Activated CD4-positive, alpha-beta T cell treated with anti-CD3 and anti-CD28 coated beads, Interleukin-2, amount 50 U/mL, for 1 hour (primary cell): ENCODE data around the gene EPAS1.
A peak's percentile ranks its signal among the peaks of the same experiment; 100 is the strongest.

ENCODE experiments used
- DNase-seq: peaks from one replicate; pipeline ENCODE4 v3.0.0-alpha.2; 2020

EPAS1 gene

GRCh38 chr2:46296840-46297545, at the start of gene EPAS1:
Gene EPAS1, plus strand, starts transcription at chr2:46297407. Its CDS starts 505 bp downstream, at chr2:46297912.
- peak; percentile 75 for DNase-seq

DNA sequence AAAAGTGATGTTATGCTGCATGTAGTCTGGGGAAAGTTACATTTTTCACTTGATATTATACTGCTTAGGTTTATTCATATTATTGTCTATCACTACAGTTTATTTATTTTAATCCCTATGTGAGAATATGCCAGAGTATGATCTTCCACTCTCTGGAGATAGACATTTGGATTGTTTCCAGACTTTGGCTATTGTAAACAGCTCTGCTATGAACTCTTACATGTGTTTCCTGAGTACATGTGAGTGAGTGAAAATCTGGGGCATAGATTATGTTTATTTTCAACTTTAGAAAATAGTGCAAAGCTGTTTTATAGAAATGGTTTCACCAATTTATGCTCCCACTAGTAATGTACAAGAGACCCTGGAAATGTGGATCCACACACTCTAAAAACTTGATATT, 49.0 kb upstream of the EPAS1 start:
- DNase-seq: no peak

GRCh38 chr2:46249654-46250053, 47.6 kb upstream of the EPAS1 start:
- no peak for DNase-seq

DNA sequence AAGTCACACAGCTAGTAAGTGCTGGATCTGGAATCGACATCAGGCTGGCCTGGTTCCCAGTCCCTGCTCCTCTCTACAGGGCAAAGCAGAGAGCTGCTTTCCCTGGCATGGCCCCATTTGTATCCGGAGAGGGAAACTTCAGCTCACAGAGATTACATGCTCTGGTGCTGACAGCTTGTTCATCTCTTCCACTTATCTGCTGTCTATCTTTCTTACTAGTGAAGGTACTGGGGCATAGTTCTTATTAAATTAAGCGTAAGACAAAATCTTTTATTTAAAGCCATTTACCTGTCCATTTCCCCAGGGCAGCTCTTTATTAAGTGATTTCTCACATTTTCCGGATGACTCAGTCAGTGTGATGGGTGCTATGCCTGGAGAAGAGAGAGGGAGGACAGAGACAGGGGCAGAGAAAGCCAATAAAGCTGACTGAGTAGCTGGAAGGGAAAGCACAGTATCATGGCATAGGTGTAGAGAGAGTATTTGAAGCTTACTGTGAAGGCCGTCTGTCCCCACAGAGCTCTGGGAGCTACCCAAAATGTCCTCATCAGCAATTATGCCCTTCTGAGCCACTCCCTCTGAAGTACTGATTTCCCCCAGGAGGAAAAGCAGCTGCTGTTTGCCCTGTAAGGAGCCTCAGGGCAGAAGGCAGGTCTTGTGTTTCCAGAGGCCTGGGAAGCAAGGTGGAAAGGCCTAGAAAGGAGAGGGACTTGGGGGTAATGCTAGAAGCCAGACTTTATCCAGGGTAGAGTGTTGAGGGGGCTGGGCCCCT, 44.1 kb upstream of the EPAS1 start:
- no peak for DNase-seq

- DNase-seq: no peak
These were observed 42.7 kb upstream of the EPAS1 start for GRCh38 chr2:46254474-46254873.

DNA sequence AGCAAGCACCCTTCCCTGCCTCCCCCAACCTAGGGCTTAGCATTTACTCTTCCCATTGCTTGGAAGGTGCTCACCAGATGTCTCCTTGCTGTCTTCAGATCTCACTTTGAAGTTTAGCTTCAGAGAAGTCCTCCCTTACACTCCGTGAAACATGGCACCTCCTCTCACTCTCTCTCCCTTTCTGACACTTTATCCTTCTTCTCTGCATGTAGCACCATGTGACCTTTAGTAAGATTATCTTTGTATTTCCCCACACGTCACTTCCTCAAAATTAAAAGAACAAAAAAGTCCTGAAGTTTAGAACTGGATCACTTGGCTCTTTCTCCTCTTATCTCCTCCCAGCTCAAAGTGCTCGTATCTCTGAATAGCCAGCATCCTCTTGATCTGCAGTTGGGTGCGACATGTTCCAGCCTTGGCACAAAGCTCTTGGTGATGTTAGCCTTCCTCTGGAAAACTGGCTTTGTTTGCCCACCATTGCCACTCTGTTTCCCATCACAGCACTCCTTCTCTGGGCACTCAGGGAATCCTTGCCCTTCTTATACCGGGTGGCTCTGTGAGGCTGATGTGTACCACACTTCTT, 40.6 kb upstream of the EPAS1 start:
- DNase-seq: no peak

GRCh38 chr2:46257476-46257875, 39.7 kb upstream of the EPAS1 start:
- no peak for DNase-seq

GRCh38 chr2:46257980-46258379, 39.2 kb upstream of the EPAS1 start:
- DNase-seq: no peak

GRCh38 chr2:46258937-46259776, 38.0 kb upstream of the EPAS1 start:
- DNase-seq: no peak

GRCh38 chr2:46259777-46260168, 37.4 kb upstream of the EPAS1 start:
- DNase-seq: no peak

GRCh38 chr2:46260305-46260704, 36.9 kb upstream of the EPAS1 start:
- no peak for DNase-seq

DNA sequence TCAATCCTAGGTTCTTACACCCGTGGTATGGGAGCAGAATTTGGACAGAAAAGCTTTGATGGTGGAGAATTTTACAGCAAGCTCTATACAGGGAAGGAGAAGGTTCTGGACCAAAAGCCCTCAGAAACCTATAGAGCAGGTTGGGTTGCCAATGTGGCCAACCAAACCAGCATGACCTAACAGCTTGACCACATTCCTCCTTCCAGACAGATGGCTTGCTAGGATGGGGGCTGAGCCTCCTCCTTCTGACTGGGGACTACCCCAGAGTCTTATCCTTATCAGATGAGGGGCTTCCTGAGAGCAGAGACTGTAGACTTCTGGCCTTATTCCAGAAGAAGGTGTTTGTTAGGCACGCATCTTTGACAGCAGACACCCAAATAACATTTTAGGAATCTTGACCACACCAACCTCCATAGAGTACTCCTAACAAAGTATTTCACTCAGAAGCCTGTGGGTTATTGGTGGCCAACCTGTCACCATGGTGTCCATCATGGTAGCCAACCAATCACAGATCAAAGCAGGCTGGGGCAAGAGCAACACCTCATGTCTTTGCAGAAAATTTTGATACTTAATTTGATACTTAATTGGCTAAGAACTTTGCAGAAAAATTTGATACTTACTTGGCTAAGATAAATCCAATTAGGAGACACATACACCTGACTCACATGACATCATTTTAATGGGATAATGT, 34.8 kb upstream of the EPAS1 start:
- DNase-seq: no peak

DNA sequence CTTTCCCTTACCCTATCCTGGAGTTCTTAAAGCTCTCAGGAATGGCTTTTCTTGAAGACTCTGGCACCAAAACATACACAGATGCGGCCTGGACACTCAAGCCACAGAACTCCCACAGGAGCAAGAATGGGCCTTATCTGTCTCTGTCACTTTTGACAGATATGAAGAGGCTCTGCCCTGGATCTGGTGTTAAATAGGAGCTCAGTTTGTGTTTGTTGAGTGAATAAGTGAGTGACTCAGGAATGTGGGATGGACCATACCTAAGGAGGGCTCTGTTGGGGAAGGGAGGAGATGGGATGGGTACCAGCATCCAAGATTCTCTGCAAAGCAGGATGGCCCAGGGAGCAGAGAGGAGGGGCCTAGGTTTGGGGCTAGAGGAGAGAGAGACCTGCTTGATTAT, 33.9 kb upstream of the EPAS1 start:
- no peak for DNase-seq

DNA sequence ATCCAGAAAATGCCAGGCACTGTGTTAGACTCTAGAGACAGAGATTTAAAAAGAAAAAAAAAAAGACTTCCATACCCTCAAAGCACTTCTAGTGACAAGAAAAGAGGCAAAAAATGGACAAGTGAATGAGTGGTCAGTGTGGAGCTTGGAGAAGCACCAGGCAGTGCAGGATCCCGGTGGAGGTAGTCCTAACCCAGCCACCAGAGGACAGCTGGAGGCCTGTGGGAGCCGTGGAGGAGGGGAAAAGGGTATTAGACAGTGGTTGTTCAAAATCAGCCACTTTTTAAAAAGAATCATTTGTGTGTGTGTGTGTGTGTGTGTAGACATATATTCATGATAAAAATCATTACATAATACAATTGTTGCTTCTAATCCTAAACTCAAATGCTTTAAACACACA, 32.8 kb upstream of the EPAS1 start:
- no peak for DNase-seq

DNA sequence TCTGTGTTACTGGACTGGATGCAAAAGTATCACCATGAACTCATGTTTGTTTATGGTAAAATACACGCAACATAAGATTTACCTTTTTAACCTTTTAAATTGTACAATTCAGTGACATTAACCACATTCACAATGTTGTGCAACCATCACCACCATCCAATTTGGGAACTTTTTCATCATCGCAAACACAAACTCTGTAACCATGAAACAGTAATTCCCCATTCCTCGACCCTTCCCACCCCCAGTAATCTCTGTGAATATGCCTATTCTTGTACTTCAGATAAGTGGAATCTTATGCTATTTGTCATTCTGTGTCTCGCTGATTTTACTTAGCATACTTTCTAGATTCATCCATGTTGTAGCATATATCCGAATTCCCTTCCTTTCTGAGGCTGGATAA, 31.1 kb upstream of the EPAS1 start:
- no peak for DNase-seq

DNA sequence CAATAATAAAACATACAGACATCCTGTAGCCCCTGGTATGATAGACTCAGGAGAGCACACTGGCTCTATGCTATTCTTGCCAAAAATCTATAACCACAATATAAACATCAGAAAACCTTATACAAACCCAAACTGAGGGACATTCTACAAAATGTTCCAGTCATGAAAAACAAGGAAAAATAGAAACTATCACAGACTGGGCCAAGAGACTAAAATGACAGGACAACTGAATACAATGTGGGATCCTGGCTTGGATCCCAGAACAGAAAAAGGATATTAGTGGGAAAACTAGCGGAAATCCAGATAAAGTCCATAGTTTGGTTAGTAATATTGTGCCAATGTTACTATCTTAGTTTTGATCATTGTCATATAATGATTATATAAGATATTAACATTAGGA, 29.6 kb upstream of the EPAS1 start:
- DNase-seq: no peak

- DNase-seq: no peak
These were observed 29.0 kb upstream of the EPAS1 start for GRCh38 chr2:46268196-46268595.

DNA sequence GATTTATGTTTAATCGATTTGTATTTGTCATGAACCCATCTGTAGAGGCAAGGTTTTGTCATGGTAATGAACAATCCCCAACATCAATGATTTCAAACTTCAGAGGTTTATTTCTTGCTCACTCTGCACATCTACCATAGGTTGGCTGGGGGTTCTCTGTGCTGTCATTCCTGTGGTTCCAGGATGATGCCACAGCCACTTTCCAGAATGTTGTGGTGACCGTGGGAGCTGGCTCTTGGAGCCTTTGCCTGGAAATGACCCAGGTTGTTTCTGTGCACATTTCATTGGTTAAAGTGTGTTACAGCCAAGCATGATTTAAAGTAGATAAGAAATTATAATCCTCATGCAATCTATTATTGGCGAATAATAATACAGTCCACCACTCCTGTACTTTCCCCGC, 28.2 kb upstream of the EPAS1 start:
- DNase-seq: no peak

- no peak for DNase-seq
These were observed 27.5 kb upstream of the EPAS1 start for GRCh38 chr2:46269544-46270273.

DNA sequence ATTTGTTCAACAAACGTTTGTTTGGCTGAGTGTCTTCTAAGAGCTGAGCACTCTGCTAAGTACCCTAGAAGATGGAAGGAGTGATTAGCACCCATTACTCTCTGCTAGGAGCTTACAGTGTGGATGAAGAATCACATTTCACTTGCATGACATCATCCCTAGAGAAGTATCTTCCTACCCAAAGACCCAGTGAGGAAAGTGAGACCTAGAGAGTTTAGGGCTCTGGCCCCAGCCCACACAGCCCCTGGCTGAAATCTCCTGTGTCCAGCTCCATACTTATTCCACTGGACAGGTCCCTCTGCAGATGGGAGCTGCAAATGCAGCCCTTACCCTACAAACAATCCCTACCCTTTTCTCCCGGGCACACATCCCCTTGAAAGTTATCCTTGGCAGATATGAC, 26.8 kb upstream of the EPAS1 start:
- DNase-seq: no peak

DNA sequence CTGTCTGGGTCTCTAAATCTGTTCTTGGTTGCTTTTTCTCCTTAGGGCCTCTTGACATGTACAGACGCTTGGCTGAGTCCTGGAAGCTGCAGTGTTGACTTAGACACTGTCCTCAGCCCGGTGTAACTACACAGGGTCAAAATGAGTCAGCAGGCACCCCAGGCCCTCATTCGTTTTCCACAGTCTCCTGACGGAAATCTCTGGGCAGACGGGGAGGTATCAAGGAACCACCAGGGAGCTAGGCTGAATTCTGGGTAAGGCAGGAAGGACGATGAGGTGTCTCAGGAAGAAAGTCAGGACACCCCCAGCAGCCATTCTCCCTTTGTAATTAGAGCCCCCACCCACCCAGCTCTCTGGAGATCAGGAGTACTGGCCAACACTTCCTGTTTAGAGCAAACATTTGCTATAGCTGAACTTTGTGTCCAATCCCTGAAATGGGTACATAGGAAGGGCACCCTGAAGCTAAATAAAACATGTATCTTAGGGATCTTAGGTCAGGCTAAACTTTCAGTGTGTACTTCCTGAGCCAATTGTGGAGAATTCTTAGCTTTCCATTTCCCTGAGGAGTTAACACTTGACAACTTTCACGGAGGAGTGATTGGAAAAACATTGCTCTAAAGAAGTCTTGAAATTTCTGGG, 23.9 kb upstream of the EPAS1 start:
- DNase-seq: no peak
